Activated T-cell treated with anti-CD3 and anti-CD28 coated beads for 1 hour (primary cell): ENCODE measurements around the gene P2RY6.

Experiments
- DNase-seq: peaks from one replicate; pipeline ENCODE4 v3.0.0-alpha.2; 2020; ENCODE audit warnings: low read depth

Gene P2RY6

DNA sequence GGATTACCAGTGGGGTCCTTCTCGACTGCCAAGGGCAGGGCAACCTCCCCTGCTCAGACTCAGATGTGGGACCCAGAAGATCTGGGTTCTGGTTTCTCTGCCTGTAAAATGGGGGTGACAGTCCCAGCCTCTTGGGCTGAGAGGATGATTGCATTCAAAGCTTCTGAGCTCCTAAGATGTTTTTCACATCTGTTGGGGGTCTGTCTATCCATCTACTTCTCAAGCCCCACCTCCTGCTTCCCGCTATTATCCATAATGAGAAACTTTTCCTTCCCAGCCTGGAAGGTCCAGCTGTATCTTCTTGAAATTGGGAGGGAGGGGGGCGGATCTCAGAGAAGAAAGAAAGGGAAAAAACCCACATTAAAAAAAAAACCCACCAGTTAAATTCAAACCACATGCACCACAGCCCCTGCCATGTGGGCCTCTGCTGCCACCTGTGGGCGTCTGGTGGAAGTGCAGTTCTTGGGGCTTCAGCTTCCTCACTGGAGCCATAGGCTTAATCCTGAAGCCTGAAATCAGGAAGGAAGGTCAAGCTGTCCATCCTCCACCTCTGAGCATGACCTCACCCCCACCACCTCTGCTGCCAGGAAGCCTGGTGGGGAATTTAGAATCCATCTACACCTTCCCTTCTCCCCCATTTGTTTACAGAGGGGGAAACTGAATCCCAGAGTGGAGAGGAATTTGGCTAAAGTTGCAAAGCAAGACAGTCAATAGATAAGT, 63.2 kb downstream of the P2RY6 start:
- DNase-seq = peak; percentile 76

DNA sequence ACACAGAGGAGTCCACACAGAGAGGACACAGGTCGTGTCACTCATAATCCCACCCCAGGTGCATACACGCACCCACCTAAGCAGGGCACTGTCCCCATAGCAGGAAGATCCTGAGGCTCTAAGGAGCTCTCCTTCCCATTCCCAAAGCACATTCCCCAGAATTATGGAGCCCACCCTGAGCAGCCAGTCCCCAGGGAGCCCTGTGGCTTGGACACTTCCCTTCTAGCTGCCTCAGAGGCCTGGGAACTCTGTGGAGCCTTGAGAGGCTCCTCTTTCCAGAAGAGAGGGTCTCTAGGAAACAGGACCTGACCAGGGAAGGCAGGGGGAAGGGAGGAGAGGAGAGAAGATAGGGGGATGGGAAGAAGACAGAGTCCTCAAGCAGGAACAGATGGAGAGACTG, 65.7 kb downstream of the P2RY6 start:
- no peak for DNase-seq

DNA sequence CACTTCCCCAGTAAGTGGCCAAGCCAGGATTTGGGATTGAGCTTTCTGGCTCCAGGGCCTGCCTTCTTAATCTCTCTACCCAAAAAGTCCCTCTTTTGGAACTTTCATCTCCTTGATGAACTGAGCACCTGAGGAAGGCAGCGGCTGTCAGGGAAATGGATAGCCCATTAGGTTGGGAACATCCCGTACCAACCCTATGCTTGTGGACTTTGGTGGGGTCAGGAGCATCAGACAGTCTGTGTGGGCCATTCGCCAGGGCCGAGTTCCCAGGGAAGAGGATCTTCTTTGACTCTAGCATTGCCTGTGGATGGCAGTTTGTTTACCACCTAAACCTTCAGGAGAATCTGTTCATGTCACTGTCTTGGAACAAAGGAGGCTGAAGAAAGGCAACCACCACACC, 66.1 kb downstream of the P2RY6 start:
- DNase-seq = no peak

DNA sequence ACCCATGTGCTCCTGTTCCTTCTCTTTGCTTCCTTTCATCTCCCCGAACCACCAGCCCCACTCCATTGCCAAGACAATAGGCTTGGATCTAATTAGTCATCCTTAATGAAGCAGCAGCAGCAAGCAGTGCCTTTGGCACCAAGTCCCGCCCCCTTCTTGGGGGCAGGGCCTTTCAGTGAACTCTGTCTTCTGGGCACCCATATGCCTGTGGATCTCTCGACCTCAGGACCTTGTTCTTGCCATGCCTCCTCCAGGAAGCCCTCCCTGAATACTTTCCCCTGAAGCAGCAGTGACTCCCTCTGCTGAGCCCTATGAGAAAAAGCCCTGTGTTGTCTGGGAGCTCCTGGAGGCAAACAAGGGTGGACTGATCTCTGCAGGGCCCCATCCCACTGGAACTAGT, 68.0 kb downstream of the P2RY6 start:
- DNase-seq = no peak

DNA sequence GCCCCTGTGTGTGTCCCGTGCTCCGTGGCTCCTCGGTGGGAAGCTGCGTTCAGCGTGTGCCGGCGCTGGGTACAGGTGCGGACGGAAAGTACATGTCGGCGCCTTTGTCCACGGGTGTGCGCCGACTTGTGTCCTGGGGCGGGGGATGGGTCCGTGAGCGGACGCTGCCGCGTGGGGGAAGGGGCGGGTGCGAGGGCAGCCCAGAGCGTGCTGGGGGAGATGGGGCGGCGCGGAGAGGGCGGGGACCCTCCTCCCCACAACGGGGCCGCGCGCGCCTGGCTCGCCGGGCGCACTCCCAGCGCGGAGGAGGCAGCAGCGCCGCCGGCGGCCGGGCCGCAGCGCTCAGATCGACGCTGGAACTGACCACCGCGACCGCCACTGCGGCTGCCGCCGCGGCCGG, 70.5 kb downstream of the P2RY6 start:
- no peak for DNase-seq

DNA sequence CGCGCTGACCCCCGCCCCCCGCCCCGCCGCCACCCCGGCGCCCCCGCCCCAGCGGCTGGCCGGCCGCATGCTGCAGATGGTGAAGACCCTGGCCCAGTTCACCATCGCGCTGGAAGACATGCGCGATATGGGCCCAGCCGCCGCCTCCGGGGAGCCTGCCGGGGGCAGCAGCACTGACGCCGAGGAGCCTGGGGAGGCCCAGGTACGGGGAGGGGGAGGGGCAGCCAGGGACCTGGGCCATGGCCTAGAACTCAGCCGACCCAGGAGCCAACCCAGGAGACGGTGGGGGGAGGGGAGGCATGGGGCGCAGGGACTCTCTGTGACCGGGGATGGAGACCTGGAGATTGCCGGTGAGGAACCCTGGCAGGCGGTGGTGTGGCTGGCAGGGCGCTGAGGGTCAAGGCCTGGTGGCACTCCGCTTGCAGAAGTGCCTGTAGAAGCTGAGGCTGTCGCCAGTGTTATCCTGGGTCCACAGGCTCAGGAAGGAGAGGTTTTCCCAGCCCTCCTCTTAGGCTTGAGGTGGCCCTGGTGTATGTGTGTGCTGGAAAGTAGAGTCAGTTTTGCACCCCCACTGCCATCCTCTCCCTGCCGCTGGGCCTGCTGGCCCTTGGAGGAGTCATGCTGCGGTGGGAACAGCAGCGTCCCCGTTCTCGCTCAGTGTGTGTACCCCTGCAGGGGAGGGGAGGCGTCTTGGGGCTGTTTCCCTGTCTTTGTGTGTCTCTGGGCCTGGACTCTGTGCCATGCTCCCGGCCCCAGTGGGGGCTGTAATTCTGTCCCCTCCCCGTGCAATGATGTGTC, 71.1 kb downstream of the P2RY6 start:
- no peak for DNase-seq

DNA sequence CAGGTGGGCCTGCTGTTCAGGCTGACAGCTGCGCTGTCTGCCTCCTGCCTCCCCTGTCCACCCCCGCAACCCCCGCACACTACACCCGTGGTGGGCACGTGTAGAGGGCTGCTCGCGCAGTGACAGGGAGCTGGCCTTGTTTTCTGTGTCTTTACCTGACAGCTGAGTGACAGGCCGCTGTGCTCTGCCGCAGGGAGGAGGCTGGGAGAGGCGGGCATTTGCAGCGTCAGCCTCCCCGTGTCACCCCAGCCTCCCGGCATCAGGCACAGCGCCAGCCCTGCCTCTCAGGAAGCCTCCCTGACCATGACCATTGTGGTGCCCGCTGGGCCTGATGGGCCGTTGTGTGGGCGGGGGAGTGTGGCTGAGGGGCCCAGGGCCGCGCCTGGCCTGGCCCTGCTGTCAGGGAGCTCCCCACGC, 72.1 kb downstream of the P2RY6 start:
- DNase-seq = no peak

DNA sequence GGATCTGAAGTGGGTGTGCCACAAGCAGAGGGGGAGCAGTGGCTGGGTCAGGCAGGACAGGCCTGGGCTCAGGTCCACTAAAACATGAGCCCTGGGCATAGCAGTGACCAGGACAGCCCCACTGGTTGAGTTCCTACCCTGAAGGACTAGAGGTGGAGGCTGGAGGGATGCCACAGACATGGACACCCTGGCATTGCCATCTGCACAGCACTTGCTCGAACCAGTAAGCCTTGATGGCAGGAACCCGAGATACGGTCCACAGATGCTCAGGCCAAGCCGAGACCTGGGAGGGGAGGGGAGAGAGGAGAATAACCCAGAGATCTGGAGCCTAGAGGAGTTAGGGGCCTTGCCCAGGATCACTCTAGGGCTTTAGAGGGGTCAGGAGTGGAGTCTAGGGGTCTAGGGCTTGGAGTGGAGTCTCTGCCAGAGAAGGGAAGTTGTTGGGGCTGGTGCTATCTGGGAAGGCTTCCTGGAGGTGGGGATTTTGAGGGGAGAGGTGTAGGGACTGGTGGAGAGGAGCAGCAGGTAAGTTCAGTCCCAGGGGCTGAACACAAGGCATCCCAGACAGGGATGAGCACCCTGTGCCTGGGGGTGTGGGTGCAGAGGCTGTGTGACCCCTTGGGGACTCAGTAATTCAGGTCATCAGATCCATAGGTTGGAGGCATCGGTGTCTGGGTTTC, 73.5 kb downstream of the P2RY6 start:
- DNase-seq = no peak

DNA sequence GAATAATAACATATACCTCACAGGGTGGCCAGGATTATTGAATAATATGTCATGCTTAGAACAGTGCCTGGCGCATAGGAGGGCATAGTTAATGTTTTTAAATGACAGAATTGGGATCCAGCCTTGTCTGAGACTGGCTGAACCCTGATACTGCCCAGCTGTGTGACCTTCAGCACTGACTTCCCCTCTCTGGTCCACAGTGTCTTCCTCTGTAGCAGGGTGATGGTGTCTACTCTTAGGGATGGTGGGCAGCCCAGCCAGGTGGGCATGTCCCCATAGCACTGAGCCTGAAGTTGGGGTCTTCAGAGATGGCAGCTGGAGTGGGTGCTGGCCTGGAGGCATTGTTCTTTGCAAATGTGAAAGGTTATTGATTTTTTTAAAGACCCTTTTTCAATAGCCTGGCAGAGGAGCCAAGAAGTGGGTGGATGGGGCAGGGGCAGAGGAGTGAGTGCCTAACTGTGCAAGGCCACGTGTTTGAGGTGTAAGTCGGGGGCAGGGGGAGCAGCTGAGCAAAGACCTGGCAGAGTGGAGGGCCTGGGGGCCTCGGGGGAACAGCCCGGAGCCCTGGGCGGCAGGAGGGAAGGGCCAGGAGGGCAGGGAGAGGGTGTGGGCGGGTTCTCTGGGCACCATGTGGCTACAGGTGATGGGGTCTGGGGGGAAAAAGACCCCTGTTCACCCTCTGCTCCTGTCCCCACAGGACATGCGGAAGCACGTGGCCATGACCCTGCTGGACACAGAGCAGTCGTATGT, 74.2 kb downstream of the P2RY6 start:
- DNase-seq = no peak

DNA sequence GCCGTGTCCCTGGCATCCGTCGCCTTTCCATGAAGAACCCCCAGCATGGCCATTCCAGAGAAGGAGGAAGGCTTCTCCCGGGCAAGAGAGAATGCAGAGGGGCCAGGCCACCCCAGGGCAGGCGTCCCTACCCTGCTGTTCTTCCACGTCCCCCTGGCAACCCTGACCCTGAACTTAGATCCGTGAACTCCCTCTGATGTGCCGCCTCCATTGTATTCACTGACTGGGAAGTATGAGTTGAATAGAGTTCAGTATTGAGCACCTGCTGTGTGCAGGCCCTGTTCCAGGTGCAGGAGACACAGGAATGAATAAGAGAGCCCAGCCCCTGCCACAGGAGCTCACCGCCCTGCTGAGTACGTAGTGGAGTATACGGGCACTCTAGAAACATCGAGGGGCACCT, 74.9 kb downstream of the P2RY6 start:
- DNase-seq = no peak
